K562 (cell line): ENCODE measurements around the gene PARD3. TPM values are rescaled to one million over a fixed set of nuclear protein-coding genes. Genes with fewer than 3 reads are reported as not detected.

Experiments used
- BHLHE40 ChIP-seq: IDR thresholded peaks from 2 replicates; pipeline ENCODE4 v1.6.1; 2011; ENCODE audit warnings: low read length, improper control_type of control experiment
- C11orf30 ChIP-seq: fragments of 450-650 bp; IDR thresholded peaks from 2 replicates; pipeline ENCODE4 v1.6.1; 2016; ENCODE audit warnings: low read depth, mild to moderate bottlenecking
- ESRRA ChIP-seq: fragments of 450-650 bp; IDR thresholded peaks from 2 replicates; pipeline ENCODE4 v1.6.1; 2014; ENCODE audit warnings: low read depth, mild to moderate bottlenecking, moderate library complexity, borderline replicate concordance
- ETV5 ChIP-seq: sonication (generic); formaldehyde crosslinking; IDR thresholded peaks from 2 replicates; pipeline ENCODE4 v1.4.0; 2020; ENCODE audit warnings: low read depth, mild to moderate bottlenecking, missing genetic modification reagents
- HNRNPK ChIP-seq: fragments of 200-400 bp; formaldehyde crosslinking; IDR thresholded peaks from one replicate; pipeline ENCODE4 v1.6.1; 2018; ENCODE audit warnings: mild to moderate bottlenecking, low read depth, low read length; ENCODE audit not compliant: poor library complexity, severe bottlenecking
- MAX ChIP-seq: sonication (generic); formaldehyde crosslinking; IDR thresholded peaks from 2 replicates; pipeline ENCODE4 v1.9.0; 2022; ENCODE audit warnings: mild to moderate bottlenecking, missing genetic modification reagents
- PKNOX1 ChIP-seq: fragments of 450-650 bp; IDR thresholded peaks from 2 replicates; pipeline ENCODE4 v1.6.1; 2016
- PML ChIP-seq: IDR thresholded peaks from 2 replicates; pipeline ENCODE4 v1.6.1; 2012; ENCODE audit warnings: low read length, inconsistent platforms
- RFX5 ChIP-seq: IDR thresholded peaks from 2 replicates; pipeline ENCODE4 v1.6.1; 2011; ENCODE audit warnings: low read depth, mild to moderate bottlenecking, improper control_type of control experiment, low read length
- TCF3 ChIP-seq: sonication (generic); formaldehyde crosslinking; IDR thresholded peaks from 2 replicates; pipeline ENCODE4 v1.4.0; 2020; ENCODE audit warnings: mild to moderate bottlenecking, missing genetic modification reagents
- TCF7 ChIP-seq: sonication (generic); IDR thresholded peaks from 2 replicates; pipeline ENCODE4 v1.6.1; 2016; ENCODE audit warnings: antibody characterized with exemption, borderline replicate concordance
- TFAP4 ChIP-seq: sonication (generic); formaldehyde crosslinking; IDR thresholded peaks from 2 replicates; pipeline ENCODE4 v1.8.0; 2022; ENCODE audit warnings: missing genetic modification reagents, mild to moderate bottlenecking, moderate library complexity, borderline replicate concordance
- YY1 ChIP-seq, 3 experiments: IDR thresholded peaks; 2 replicates each; pipeline ENCODE4 v1.6.1; 2011; ENCODE audit warnings: low read length in 2 of 3, mild to moderate bottlenecking in 2 of 3, moderate library complexity in 2 of 3, borderline replicate concordance in 1 of 3, control low read depth in 1 of 3, low read depth in 1 of 3; ENCODE audit not compliant: insufficient read depth in 3 of 3, insufficient replicate concordance in 2 of 3, control insufficient read depth in 1 of 3, insufficient read length in 1 of 3; ENCODE audit errors: extremely low read depth in 1 of 3
- ZNF274 ChIP-seq: IDR thresholded peaks from 2 replicates; pipeline ENCODE4 v1.6.1; 2011; ENCODE audit warnings: low read depth, mild to moderate bottlenecking, low read length, moderate library complexity, borderline replicate concordance
- polyA plus RNA-seq, 8 experiments: library from polyadenylated mRNA; depleted of rRNA in 4 of 8; stranded (reverse) in 5 of 8; unstranded in 3 of 8; fragments of >200 nt; fragmentation: Nextera tagmentation in 2 of 8; fragmentation: Illumina TruSeq in 1 of 8; extraction: Ambion mirVana in 2 of 8; extraction: Trizol in 1 of 8; gene quantifications; 2 replicates each; pipeline versions ENCODE4 v1.2.1 to v1.2.3, GENCODE V29; 2011 to 2014; ENCODE audit warnings: inconsistent platforms in 1 of 8, missing spikeins in 1 of 8
- total RNA-seq, 7 experiments: library from RNA; depleted of rRNA in 6 of 7; stranded (reverse); fragments of >200 nt in 6 of 7; fragmentation: Illumina TruSeq in 2 of 7; extraction: Trizol in 2 of 7; gene quantifications; 2 replicates each; pipeline versions ENCODE4 v1.2.1 to v1.2.3, GENCODE V29; 2011 to 2021; ENCODE audit warnings: low replicate concordance in 1 of 7

PARD3 gene
- total and polyA plus RNA-seq, 9 of the 15 experiments (the other 6 are each of a cell fraction or from before 2014, with no cell fraction given), result 2.7 to 11.7 (median 7.7) TPM

GRCh38 chr10:34780818-34781380 is 34.2 kb downstream of the PARD3 start (continued):
- TF ChIP-seq PKNOX1 (peak; percentile 85), YY1 (IDR thresholded peaks at IDR 0.05; ENCODE audit: borderline replicate concordance in 1 of 3, control insufficient read depth in 1 of 3, extremely low read depth in 1 of 3, insufficient read depth in 3 of 3, insufficient read length in 1 of 3, insufficient replicate concordance in 2 of 3, low read depth in 1 of 3, low read length in 2 of 3) (no peak), ETV5 (CRISPR knock-in tag) (no peak), PML (no peak), RFX5 (no peak), BHLHE40 (no peak), HNRNPK (no peak), ESRRA (no peak), ZNF274 (no peak), MAX (CRISPR knock-in tag) (peak; percentile 52), TCF7 (no peak), TCF3 (0 out of 2 replicates have a peak, but pooled peaks have one; percentile 13), C11orf30 (no peak), TFAP4 (peak; percentile 72; the same call in 1 of the 2 replicates)
